NCI-H2227 (cell line): ENCODE data around the gene SSPN.

ENCODE experiments used
- DNase-seq: peaks from one replicate; lab custom pipeline; 2025; ENCODE audit not compliant: unreplicated experiment; lab: John Stamatoyannopoulos, UW

The SSPN gene

GRCh38 chr12:26264215-26264838, 69.0 kb downstream of the SSPN start:
- DNase-seq = no peak

- no peak for DNase-seq
Measured at GRCh38 chr12:26265606-26266005, 70.2 kb downstream of the SSPN start.

GRCh38 chr12:26266881-26267280, 71.5 kb downstream of the SSPN start:
- no peak for DNase-seq

DNA sequence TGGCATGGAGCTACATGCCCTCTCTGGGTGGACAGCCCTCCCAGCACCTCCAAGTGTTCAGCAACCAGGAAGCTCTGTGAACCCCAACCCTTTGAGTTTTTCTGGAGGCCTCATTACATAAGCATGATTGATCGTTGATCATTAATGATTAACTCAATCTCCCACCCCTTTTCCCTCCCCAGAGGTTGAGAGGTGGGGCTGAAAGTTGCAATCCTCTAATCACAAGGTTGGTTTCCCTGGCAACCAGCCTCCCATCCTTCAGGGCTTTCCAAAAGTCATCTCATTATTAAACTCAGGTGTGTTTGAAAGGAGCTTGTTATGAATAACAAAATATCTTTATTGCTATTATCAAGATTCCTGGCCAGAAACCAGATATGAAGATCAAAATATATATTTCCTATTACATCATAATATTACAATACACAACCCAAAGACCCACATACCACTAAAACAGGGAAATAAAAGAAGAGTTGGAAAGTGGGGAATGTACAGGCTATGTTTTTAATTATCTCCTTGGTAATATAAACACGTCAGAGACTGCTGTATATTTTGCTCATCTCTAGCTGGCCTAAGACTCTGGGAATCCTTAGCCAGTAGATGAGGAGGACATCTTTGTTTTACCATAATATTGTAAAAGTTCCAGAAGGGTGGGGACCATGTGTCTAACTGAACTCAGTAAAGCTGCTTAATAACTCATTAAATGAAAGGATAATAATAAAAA, 73.6 kb downstream of the SSPN start:
- DNase-seq = no peak

GRCh38 chr12:26269562-26270284, 74.3 kb downstream of the SSPN start:
- DNase-seq = no peak

DNA sequence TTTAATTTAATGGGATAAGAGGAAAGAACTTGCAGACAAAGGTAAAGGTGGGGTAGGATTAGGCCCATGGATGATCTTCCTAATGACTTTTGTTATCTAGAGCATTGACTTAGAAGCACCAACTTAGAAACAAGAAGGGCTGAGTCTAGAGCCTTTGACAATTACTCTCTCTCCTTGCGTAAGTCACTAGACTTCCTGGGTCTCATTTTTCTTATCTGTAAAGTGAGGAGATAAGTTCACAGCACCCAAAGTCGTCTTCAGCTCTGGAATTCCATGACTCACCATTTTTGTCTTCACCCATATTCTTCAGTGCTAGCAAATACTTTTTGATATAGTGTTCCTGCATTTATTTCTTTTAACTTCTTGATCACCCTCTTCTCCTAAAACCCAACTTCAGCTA, 75.7 kb downstream of the SSPN start:
- DNase-seq = no peak

DNA sequence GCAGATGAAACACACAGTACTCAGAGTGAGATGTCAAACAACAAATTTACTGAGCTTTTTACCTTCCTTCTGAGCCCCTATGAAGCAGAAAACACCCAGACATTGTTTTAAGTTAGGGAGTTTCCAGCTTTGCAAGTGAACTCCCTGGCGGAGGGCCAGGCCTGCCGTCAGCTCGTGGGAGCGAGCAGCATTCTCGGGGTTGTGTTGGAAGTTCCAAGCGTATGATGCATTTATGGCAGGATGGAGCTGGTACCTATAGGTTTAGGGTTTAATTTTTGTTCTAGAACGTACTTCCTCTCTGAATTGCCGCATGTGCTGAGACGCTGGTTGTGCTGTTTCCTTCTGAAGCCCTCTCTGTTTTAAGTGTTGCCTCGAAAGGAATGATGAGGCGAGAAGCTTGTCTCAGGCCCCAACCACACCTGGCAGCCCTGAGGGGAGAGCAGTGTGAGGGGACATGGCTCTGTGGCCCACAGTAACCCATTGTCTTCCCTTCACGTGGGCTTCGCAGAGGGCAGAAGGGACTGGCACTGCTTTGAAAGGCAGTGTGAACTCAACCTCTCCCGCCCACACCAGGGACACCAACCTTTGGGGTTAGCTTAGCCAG, 76.6 kb downstream of the SSPN start:
- DNase-seq = no peak

DNA sequence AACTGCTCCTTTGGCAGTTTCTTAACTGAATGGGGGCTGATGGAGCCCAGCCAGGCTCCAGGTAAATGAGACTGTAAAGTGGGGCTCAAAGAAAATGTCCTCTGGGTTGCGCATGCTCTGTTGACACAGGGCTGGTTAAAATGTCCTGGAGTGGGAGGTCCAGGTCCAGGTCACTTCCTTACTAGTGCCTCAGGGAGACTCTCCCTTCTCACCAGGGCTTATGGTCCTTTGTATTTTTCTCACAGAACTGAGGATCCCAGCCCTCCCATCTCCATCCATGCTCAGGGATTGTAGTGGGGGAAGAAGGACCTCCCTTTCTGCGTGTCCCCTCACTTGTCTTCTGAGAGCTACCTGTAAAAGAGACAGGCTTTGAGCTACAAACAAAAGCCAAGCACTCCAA, 77.5 kb downstream of the SSPN start:
- DNase-seq = no peak

DNA sequence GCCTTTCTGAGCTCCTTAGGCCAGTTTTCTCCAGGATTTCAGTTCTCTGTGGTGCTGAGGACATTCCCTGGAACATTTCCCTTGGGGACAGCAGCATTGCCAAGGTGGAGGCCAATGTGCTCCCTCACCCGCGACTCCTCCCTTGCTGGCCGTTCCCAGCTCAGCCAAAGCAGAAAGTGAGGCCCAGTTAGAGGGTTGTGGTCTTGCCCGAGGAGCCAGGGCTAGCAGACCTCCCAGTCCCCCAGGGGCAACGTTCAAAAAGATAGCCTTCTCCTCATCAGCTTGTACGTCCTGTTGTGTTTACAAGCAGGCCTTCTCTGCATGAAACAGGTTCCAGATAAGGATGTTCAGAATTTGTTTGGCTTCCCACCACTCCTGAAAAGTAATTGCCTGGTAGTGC, 78.4 kb downstream of the SSPN start:
- DNase-seq = no peak

GRCh38 chr12:26274441-26275312, 79.3 kb downstream of the SSPN start:
- no peak for DNase-seq

GRCh38 chr12:26275313-26276131, 80.1 kb downstream of the SSPN start:
- DNase-seq = no peak

DNA sequence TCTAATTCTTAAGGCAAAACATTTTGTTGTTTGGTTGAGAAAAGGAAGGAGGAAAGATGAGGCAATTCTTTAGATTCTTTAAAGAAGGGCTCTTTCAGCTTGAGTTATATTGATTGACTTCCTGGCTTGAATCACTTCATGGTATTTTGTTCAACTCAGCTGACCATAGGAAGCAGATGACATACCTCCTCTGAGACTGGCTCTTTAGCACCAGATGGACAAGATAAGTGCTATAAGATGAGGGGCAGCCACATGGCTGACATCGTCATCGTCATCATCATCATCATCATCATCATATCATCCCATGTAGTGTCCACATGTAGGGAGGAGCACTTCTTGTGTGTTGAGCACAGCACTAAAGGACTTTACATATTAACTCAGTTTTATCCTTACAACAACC, 81.3 kb downstream of the SSPN start:
- no peak for DNase-seq

DNA sequence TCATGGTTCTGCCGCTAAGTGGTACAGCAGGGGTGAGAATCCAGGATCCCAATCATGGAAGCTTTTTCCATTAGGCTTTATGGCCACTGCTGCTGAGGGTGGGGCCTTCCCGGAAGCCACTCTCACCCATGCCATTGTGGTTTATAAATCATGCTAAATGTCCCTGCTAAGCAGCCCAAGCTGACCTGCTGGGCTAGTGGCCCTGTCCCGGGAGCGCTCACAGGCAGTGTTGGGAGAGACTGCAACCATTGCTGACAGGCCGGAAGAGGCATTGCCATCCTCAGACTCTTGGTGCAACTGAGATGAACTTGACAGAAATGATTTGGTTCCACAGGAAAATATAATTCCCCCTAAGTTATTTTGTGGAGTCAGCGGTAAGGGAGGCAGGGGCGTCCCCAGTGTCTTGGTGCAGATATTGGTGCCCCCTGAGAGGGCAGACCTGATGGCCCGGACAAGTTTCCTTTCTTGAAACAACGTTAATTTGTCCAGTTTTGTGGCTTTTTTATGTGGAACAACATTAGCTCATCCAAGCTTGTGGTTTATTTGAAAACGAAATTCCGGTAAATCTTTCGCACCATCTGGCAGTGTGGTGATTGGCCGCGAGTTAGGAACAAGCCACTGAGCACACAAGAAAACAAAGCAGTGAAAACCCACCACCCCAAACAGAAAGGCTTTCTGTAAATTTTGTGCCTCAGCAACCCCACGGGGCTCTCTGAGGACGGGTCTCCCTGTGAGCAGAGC, 82.3 kb downstream of the SSPN start:
- no peak for DNase-seq

DNA sequence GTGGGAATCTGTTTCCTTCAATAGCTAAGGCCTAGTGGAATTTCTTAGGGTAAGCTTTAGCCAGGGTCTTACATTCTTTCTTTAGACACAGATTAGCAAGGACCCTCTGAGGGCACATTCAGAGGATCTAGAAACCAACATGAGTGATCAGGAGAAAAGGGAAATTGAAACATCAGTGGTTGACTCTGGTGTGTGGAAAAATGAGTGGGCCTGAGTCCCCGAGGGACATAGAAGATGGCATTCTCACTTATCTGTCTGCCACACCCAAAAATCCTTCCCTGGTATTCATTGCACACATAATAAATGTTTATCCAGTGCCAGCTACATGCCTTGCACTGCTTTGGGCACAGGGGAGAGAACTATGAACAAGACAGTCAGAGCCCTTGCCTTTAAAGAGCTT, 82.9 kb downstream of the SSPN start:
- DNase-seq = no peak

DNA sequence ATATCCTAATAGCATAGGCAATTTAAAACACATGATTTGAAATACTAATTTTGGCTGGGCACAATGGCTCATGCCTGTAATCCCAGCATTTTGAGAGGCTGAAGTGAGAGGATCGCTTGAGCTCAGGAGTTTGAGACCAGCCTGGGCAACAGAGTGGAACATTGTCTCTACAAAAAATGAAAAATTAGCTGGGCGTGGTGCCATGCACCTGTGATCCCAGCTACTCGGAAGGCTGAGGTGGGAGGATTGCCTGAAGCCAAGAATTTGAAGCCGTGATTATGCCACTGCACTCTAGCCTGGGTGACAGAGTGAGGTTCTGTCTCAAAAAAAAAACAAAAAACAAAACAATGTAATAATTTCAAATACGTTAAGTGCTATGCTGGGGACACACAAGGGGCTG, 83.3 kb downstream of the SSPN start:
- DNase-seq = no peak

DNA sequence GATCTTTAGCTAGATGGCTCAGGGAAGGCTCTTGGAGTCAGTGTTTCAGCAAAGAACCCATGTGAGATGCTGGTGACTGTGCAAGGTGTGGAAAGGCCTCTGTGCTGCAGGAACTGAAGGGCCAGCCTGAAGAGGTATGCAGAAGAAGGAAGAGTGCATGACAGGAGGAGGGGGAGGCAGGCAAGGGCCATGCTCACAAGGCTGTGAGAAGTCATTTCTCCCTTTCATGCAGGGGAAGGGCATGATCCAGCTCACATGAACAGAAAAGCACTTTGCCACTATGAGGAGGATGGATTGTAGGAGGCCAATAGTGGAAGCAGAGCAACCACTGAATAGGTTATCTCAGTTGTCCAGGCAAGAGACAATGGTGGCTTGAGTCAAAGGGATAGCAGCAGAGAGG, 83.7 kb downstream of the SSPN start:
- DNase-seq = no peak

DNA sequence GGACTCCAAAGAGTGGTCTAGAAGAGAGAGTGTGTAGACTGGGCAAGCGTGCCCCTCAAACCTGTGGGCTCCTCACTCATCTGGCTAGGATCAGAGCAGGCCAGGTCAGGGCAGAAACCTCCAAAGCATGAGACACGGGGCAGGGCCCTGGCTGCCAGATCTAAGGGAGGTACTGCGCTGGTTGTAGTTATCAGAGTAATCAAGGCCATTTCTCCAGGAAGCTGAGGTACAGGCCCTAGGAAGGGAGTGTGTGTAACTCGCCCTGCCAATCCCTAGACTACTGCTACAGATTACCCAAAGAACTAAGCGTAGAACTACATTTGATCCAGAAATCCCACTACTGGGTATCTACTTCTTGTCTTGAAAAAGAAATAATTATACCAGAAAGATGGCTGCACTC, 84.5 kb downstream of the SSPN start:
- no peak for DNase-seq

GRCh38 chr12:26280869-26281268, 85.5 kb downstream of the SSPN start:
- no peak for DNase-seq

- no peak for DNase-seq
Measured at GRCh38 chr12:26281320-26281719, 85.9 kb downstream of the SSPN start.
